KMS-11 (cell line): Measurements from ENCODE around the gene KLF11.

ENCODE experiments used
- H2AFZ ChIP-seq: fragments of 200-600 bp; sonication (generic); 2 replicates; pipeline ENCODE4 v1.6.1; 2016; ENCODE audit warnings: antibody characterized with exemption, mixed run types, low read depth
- H3K27ac ChIP-seq: fragments of 200-600 bp; sonication (generic); 2 replicates; pipeline ENCODE4 v1.6.1; 2016; ENCODE audit warnings: mild to moderate bottlenecking, mixed run types
- H3K27me3 ChIP-seq: fragments of 200-600 bp; sonication (generic); 2 replicates; pipeline ENCODE4 v1.6.1; 2017; ENCODE audit warnings: mild to moderate bottlenecking, low read depth, mixed run types, moderate library complexity; ENCODE audit not compliant: insufficient read depth
- H3K36me3 ChIP-seq: fragments of 200-600 bp; sonication (generic); 2 replicates; pipeline ENCODE4 v1.6.1; 2017; ENCODE audit warnings: mild to moderate bottlenecking, mixed run types; ENCODE audit not compliant: insufficient read depth
- H3K4me1 ChIP-seq: fragments of 200-600 bp; sonication (generic); 2 replicates; pipeline ENCODE4 v1.6.1; 2016; ENCODE audit warnings: mild to moderate bottlenecking, low read depth, mixed run types; ENCODE audit not compliant: poor library complexity, severe bottlenecking
- H3K4me2 ChIP-seq: fragments of 200-600 bp; sonication (generic); 2 replicates; pipeline ENCODE4 v1.7.0; 2016; ENCODE audit warnings: mild to moderate bottlenecking, mixed run types
- H3K4me3 ChIP-seq: fragments of 200-600 bp; sonication (generic); IDR thresholded peaks from 2 replicates; pipeline ENCODE4 v1.6.1; 2017; ENCODE audit warnings: low read depth, low read length, mixed read lengths; ENCODE audit not compliant: insufficient read depth
- H3K79me2 ChIP-seq: fragments of 200-600 bp; sonication (generic); 2 replicates; pipeline ENCODE4 v1.6.1; 2016; ENCODE audit warnings: low read depth, mixed run types; ENCODE audit not compliant: insufficient read depth
- H3K9ac ChIP-seq: fragments of 200-600 bp; sonication (generic); 2 replicates; pipeline ENCODE4 v1.6.1; 2016; ENCODE audit warnings: mild to moderate bottlenecking, mixed run types
- H4K20me1 ChIP-seq: fragments of 200-600 bp; sonication (generic); 2 replicates; pipeline ENCODE4 v1.6.1; 2016; ENCODE audit warnings: mild to moderate bottlenecking, mixed run types; ENCODE audit not compliant: insufficient read depth
- CTCF ChIP-seq: fragments of 200-600 bp; sonication (generic); conservative IDR thresholded peaks from 2 replicates; pipeline ENCODE4 v1.6.1; 2017; ENCODE audit warnings: low read depth, mild to moderate bottlenecking, antibody characterized with exemption, low read length, moderate library complexity, mixed read lengths

Gene KLF11

DNA sequence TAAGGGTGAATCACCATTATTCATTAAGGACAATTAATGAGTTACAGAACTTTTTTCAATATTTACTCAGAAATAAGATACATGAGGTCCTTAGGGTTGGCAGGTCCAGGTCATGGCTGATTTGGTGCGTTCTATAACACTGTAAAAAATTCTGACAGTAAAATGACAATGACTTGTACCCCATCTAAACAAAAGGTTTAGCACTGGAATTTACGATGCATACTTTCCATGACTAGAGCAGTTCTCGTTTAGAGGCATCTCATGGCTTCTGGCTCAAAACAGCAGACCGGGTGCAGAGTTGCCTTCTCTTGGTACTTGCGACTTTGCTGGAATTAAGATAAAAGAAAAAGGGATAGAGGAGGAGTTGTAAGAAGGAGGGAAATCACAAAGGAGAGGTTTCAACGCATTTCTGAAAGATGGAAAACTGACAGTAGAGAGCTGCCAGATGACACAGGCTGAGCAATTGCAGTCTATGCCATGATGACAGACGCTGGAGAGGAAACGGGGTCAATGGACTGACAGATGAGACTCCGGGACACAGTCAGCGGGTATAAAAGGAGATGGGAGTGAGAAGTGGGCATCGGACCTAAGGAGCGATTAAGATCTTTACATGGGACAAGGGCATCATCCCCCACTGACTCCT, 41.0 kb downstream of the KLF11 start:
- H3K4me3 ChIP-seq: no peak overlapping the region
- H2AFZ ChIP-seq: no peak overlapping the region
- no peaks in the 10 kb centered on the region for H3K27me3 ChIP-seq
- no peak overlapping the region for H3K27ac ChIP-seq
- H3K4me1 ChIP-seq: peaks cover 4% of the 10 kb centered on the region
- H4K20me1 ChIP-seq: no peaks in the 10 kb centered on the region
- H3K9ac ChIP-seq: no peak overlapping the region
- H3K79me2 ChIP-seq: no peaks in the 10 kb centered on the region
- TF ChIP-seq CTCF: no peak
- no peak overlapping the region for H3K4me2 ChIP-seq
- H3K36me3 ChIP-seq: no peaks in the 10 kb centered on the region

DNA sequence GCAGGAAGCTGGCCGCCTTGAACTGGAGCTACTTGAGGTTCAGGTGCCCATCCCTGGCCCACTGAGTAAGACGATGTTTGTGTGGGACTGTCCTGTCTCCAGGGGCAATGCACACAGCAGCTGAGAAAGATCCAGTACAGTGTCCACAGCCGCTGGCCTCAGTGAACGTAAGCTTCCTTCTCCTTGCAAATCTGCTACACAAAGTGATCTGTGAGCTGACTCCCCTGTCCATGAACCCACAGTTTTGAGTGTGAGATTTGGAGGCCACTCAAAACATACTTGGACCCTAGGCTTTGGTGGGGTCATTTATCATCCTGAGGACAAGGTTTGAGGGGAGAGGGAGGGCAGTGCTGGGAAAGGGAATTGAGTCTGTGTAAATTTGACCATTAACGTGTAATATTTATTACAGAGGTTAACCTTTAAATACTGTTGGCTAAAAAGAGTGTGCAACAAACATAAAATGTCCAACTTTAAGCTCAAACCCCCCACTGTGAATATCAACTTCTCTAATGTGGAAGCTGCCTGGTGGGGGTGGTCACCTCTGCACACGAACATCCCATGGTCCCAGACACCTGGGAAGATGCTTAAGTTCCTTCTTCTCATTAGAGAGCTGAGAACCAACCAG, 41.8 kb downstream of the KLF11 start:
- Histone ChIP-seq H2AFZ (no peak overlapping the region), H3K4me3 (no peak overlapping the region), H3K36me3 (no peaks in the 10 kb centered on the region), H3K9ac (no peak overlapping the region), H3K27me3 (no peaks in the 10 kb centered on the region), H3K27ac (no peak overlapping the region), H3K4me1 (peaks cover 4% of the 10 kb centered on the region), H3K79me2 (no peaks in the 10 kb centered on the region), H3K4me2 (no peak overlapping the region), H4K20me1 (no peaks in the 10 kb centered on the region)
- no peak for TF ChIP-seq CTCF

DNA sequence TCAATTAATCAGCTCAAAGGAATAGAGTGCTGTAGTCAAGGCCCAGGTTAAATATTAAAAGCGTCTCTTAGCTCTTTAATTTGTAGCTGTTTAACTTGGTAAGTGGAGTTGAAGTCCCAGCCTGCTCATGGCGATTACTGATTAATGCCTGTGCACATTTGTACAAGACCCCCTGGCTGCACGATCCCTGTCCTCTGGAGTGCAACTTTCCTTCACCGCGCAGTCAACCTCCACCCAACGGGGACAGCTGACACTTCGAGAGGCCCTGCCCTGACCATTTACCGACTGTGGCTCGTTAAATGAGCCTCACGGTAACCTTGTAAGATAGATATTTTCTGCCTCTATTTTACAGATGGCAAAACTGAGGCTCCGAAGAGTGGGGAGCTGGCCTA, 42.3 kb downstream of the KLF11 start:
- H2AFZ ChIP-seq: no peak overlapping the region
- no peaks in the 10 kb centered on the region for H3K36me3 ChIP-seq
- no peak overlapping the region for H3K27ac ChIP-seq
- H3K27me3 ChIP-seq: no peaks in the 10 kb centered on the region
- H4K20me1 ChIP-seq: no peaks in the 10 kb centered on the region
- no peak for TF ChIP-seq CTCF
- H3K9ac ChIP-seq: no peak overlapping the region
- peaks cover 4% of the 10 kb centered on the region for H3K4me1 ChIP-seq
- H3K4me3 ChIP-seq: no peak overlapping the region
- H3K79me2 ChIP-seq: no peaks in the 10 kb centered on the region
- no peak overlapping the region for H3K4me2 ChIP-seq

DNA sequence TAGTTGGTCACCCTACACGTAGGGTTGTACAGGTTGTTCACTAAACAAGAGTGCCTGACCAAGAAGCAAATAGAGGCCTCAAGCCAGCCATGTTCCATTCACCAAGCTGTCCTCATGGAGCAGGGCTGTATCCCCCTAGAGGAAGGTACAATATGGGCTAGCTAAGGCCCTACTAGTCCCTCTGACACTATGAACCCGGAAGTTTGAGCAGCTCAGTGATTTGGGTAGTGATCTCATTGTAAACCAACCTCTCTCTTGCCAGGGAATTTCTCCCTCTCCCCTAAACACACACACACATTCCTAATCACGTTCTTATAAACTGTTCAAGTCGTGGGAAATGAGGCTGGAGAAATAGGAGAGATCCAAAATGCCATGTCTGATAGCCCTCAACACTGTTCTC, 43.6 kb downstream of the KLF11 start:
- no peaks in the 10 kb centered on the region for H4K20me1 ChIP-seq
- H3K9ac ChIP-seq: no peak overlapping the region
- no peak for TF ChIP-seq CTCF
- H3K4me2 ChIP-seq: no peak overlapping the region
- no peak overlapping the region for H3K27ac ChIP-seq
- H3K4me3 ChIP-seq: no peak overlapping the region
- H3K27me3 ChIP-seq: no peaks in the 10 kb centered on the region
- no peaks in the 10 kb centered on the region for H3K36me3 ChIP-seq
- no peaks in the 10 kb centered on the region for H3K79me2 ChIP-seq
- no peak overlapping the region for H2AFZ ChIP-seq
- H3K4me1 ChIP-seq: peaks cover 3% of the 10 kb centered on the region
